ENCODE results near the gene TCF15.
A peak's percentile ranks its signal among the peaks of the same experiment; 100 is the strongest.
"Not testable (repeated sequence)": the region's sequence is repeated elsewhere in the genome, so short reads cannot be mapped to it uniquely, and the experiment has no call there.

The TCF15 gene

GRCh38 chr20:578940-579690 is 31.0 kb downstream of the TCF15 start:
- not testable (repeated sequence) for DNase-seq (ENCODE audit: low spot score)

GRCh38 chr20:577167-577791 is 32.8 kb downstream of the TCF15 start:
- no peak for DNase-seq (ENCODE audit: low spot score)

- DNase-seq (ENCODE audit: low spot score) = no peak
Observed at GRCh38 chr20:576156-576555, 34.0 kb downstream of the TCF15 start.

- no peak for DNase-seq (ENCODE audit: low spot score)
Observed at GRCh38 chr20:575230-575629, 34.9 kb downstream of the TCF15 start.

GRCh38 chr20:574297-574942 is 35.7 kb downstream of the TCF15 start:
- no peak for DNase-seq (ENCODE audit: low spot score)

GRCh38 chr20:573414-574296 is 36.5 kb downstream of the TCF15 start:
- no peak for DNase-seq (ENCODE audit: low spot score)

GRCh38 chr20:572727-573126 is 37.4 kb downstream of the TCF15 start:
- no peak for DNase-seq (ENCODE audit: low spot score)

GRCh38 chr20:571754-572441 is 38.2 kb downstream of the TCF15 start:
- no peak for DNase-seq (ENCODE audit: low spot score)

GRCh38 chr20:568673-569415 is 41.3 kb downstream of the TCF15 start:
- no peak for DNase-seq (ENCODE audit: low spot score)

GRCh38 chr20:568097-568652 is 41.9 kb downstream of the TCF15 start:
- no peak for DNase-seq (ENCODE audit: low spot score)

- DNase-seq (ENCODE audit: low spot score) = no peak
Observed at GRCh38 chr20:564192-564591, 45.9 kb downstream of the TCF15 start.

- no peak for DNase-seq (ENCODE audit: low spot score)
Observed at GRCh38 chr20:563187-563586, 46.9 kb downstream of the TCF15 start.

- no peak for DNase-seq (ENCODE audit: low spot score)
Observed at GRCh38 chr20:562232-562897, 47.7 kb downstream of the TCF15 start.

- DNase-seq (ENCODE audit: low spot score) = peak; percentile 77
Observed at GRCh38 chr20:561437-562231, 48.5 kb downstream of the TCF15 start.

- DNase-seq (ENCODE audit: low spot score) = no peak
Observed at GRCh38 chr20:560680-561079, 49.4 kb downstream of the TCF15 start.

GRCh38 chr20:558117-558516 is 52.0 kb downstream of the TCF15 start:
- DNase-seq (ENCODE audit: low spot score) = no peak

- DNase-seq (ENCODE audit: low spot score) = no peak
Observed at GRCh38 chr20:556984-557383, 53.1 kb downstream of the TCF15 start.

GRCh38 chr20:555976-556385 is 54.1 kb downstream of the TCF15 start:
- DNase-seq (ENCODE audit: low spot score) = no peak

Measured in pons (tissue), 1 donor.